ENCODE results near the gene CALY.

Gene CALY

GRCh38 chr10:133336118-133336576, 549 bp downstream of the CALY start:
- TF ChIP-seq, protein P1, sequence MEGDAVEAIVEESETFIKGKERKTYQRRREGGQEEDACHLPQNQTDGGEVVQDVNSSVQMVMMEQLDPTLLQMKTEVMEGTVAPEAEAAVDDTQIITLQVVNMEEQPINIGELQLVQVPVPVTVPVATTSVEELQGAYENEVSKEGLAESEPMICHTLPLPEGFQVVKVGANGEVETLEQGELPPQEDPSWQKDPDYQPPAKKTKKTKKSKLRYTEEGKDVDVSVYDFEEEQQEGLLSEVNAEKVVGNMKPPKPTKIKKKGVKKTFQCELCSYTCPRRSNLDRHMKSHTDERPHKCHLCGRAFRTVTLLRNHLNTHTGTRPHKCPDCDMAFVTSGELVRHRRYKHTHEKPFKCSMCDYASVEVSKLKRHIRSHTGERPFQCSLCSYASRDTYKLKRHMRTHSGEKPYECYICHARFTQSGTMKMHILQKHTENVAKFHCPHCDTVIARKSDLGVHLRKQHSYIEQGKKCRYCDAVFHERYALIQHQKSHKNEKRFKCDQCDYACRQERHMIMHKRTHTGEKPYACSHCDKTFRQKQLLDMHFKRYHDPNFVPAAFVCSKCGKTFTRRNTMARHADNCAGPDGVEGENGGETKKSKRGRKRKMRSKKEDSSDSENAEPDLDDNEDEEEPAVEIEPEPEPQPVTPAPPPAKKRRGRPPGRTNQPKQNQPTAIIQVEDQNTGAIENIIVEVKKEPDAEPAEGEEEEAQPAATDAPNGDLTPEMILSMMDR (IDR thresholded peaks at IDR 0.05; ENCODE audit: low read depth, low read length): no peak
- DNase-seq (ENCODE audit: low read depth in 2 of 2): no peak
- no peak overlapping the region for H3K4me3 ChIP-seq (replicated peaks in 1 of 2; ENCODE audit: low read depth in 2 of 2, low read length in 2 of 2)

- DNase-seq (ENCODE audit: low read depth in 2 of 2): peak; percentile 70 to 78
- peak overlapping the region; percentile 32 to 40 for H3K4me3 ChIP-seq (replicated peaks in 1 of 2; ENCODE audit: low read depth in 2 of 2, low read length in 2 of 2)
- TF ChIP-seq, protein P1 (IDR thresholded peaks at IDR 0.05; ENCODE audit: low read depth, low read length): no peak
Observed at GRCh38 chr10:133335246-133336117, 1.2 kb downstream of the CALY start.

DNA sequence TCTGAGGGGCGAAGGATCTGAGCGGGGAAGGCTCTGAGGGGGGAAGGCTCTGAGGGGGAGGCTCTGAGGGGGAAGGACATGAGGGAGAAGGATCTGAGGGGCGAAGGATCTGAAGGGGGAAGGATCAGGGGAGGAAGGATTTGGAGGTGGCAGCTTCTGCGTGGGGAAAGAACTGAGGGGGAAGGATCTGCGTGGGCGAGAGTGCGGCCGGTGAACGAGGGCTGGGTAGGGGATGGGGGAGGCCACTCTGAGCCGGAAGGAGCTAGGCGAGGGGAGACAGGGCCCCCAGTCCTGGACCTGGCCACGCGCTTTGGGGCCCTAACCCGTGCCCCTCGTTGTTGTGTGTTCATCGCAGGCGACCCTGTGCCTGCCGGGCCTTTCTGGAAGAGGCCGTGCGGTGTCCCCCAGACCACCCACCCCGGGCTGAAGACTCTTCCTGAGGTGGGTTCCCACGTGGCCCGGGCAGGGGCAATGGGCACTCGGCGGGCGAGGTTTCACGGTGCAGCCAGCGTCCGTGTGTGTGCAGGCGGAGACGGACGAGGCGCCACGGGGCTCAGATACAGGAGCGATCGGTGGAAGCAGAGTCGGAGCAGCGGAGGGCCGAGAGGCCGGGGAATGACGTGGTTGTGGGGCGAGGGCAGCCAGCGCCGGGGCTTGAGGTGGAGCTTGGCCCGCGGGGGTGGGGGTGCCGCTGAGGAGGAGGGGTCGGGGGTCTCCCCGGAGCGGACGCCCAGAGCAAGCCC, 2.0 kb downstream of the CALY start:
- TF ChIP-seq, protein P1 (IDR thresholded peaks at IDR 0.05; ENCODE audit: low read depth, low read length): no peak
- H3K4me3 ChIP-seq (replicated peaks in 1 of 2; ENCODE audit: low read depth in 2 of 2, low read length in 2 of 2): peak overlapping the region; percentile 32 to 40
- DNase-seq (ENCODE audit: low read depth in 2 of 2): no peak

DNA sequence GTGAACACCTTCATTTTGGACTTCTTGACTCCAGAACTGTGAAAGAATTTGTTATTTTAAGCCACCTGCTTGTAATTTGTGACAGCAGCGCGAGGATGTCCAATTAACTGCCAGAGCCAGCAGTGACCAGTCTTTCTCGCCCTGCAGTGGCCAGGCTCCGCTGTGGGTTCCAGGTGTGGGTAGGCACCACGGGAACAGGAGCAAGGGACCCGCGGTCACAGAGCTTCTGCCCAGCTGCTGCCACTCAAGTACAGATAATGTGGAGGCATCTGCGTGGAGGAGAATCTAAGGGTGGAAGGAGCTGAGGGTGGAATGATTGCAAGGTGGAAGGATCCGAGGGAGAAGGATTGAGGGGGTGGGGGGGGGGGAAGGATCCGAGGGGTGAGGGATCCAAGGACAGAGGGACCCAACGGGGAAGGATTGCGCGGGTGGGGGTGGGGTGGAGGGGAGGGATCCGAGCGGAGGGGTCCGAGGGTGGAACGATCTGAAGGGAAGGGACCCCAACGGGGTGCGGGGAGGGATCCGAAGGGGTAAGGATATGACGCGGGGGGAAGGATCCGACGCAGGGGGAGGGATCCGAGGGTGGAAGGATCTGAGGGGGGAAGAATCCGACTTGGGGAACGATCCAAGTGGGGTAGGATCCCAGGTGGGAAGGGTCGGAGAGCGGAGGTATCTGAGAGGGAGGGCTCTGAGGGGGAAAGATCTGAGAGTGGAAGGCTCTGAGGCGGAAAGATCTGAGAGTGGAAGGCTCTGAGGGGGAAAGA, 3.6 kb downstream of the CALY start:
- no peak for DNase-seq (ENCODE audit: low read depth in 2 of 2)
- no peak overlapping the region for H3K4me3 ChIP-seq (replicated peaks in 1 of 2; ENCODE audit: low read depth in 2 of 2, low read length in 2 of 2)
- TF ChIP-seq, protein P1 (IDR thresholded peaks at IDR 0.05; ENCODE audit: low read depth, low read length): no peak

- H3K4me3 ChIP-seq (replicated peaks in 1 of 2; ENCODE audit: low read depth in 2 of 2, low read length in 2 of 2): no peak overlapping the region
- peak; percentile 86 to 88 for DNase-seq (ENCODE audit: low read depth in 2 of 2)
- TF ChIP-seq, protein P1 (IDR thresholded peaks at IDR 0.05; ENCODE audit: low read depth, low read length): peak; percentile 94
Observed at GRCh38 chr10:133329491-133330202, 7.0 kb downstream of the CALY start.

Measured in cardiac fibroblast (primary cell).